ENCODE data around the gene SLC27A2.
"Not testable (repeated sequence)": the region's sequence is repeated elsewhere in the genome, so short reads cannot be mapped to it uniquely, and the experiment has no call there.

The SLC27A2 gene

DNA sequence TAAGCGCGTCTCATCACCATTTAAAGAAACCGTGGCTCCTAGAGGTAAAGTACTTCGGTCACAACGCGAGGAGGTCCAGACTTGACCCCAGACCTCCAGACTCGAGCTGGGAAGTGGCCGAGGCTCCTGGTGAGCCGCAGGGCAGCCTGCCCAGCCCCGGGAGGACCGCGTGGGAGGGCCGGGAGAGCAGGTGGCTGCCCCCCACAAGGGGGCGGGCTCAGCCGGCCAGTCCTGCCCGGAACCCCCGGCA lies at the start of gene SLC27A2:
TSS of gene SLC27A2 (plus strand) at position 228 of the 250 bp plus-strand sequence. CDS start 232 bp downstream, outside the sequence.
- Histone ChIP-seq H3K9me3 (no peaks in the 10 kb centered on the region), H3K36me3 (no peaks in the 10 kb centered on the region), H3K4me3 (peak within 1 kb of the TSS; percentile 37 to 49), H3K4me1 (peaks cover 0 to 15% (median 11%) of the 10 kb centered on the region in 4 donors), H3K27me3 (peaks cover 0 to 27% of the 10 kb centered on the region in 2 donors), H3K27ac (no peak within 1 kb of the TSS)
- TF ChIP-seq, protein P1, sequence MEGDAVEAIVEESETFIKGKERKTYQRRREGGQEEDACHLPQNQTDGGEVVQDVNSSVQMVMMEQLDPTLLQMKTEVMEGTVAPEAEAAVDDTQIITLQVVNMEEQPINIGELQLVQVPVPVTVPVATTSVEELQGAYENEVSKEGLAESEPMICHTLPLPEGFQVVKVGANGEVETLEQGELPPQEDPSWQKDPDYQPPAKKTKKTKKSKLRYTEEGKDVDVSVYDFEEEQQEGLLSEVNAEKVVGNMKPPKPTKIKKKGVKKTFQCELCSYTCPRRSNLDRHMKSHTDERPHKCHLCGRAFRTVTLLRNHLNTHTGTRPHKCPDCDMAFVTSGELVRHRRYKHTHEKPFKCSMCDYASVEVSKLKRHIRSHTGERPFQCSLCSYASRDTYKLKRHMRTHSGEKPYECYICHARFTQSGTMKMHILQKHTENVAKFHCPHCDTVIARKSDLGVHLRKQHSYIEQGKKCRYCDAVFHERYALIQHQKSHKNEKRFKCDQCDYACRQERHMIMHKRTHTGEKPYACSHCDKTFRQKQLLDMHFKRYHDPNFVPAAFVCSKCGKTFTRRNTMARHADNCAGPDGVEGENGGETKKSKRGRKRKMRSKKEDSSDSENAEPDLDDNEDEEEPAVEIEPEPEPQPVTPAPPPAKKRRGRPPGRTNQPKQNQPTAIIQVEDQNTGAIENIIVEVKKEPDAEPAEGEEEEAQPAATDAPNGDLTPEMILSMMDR (IDR thresholded peaks at IDR 0.05): no peak
- intact Hi-C loops (cut with DNase I; ENCODE audit: low total_unique reads): no loop called here
- no peak for DNase-seq

DNA sequence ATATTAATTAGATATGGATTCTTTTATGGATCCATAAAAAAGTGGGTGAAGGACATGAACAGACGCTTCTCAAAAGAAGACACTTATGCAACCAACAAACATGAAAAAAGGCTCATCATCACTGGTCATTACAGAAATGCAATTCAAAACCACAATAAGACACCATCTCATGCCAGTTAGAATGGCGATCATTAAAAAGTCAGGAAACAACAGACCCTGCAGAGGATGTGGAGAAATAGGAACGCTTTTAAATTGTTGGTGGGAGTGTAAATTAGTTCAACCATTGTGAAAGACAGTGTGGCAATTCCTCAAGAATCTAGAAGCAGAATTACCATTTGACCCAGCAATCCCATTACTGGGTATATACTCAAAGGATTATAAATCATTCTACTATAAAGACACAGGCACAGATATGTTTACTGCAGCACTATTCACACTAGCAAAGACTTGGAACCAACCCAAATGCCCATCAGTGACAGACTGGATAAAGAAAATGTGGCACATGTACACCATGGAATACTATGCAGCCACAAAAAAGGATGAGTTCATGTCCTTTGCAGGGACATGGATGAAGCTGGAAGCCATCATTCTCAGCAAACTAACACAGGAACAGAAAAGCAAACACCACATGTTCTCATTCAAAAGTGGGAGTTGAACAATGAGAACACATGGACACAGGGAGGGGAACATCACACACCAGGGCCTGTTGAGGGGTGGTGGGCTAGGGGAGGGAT lies 49.6 kb upstream of the SLC27A2 start:
- H3K27me3 ChIP-seq; H3K9me3 ChIP-seq; H3K27ac ChIP-seq; H3K4me1 ChIP-seq; H3K36me3 ChIP-seq; H3K4me3 ChIP-seq; intact Hi-C loops (cut with DNase I; ENCODE audit: low total_unique reads); DNase-seq: not testable (repeated sequence)

DNA sequence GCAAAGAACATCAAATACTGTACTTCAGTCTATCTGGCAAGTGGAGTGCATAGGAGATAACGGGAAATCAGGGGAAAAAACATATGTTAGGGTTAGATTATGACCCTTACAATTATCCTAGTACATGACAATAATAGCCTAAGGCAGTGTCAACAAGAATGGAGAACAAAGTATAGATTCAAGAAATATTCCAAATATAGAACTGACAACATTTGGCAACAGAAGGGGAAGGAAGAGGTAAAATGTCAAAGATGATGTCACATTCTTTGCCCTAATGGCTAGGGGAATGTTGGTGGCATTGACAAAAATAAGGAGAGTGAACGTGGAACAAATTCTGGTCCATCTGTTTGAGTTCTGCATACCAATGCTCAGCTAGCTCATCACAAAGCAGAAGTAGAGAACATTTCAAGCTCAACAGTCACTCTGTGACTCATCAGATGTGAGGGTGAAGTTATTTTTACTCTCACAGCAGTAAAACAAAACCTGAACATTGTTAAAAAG lies 47.4 kb upstream of the SLC27A2 start:
- no peak for DNase-seq

DNA sequence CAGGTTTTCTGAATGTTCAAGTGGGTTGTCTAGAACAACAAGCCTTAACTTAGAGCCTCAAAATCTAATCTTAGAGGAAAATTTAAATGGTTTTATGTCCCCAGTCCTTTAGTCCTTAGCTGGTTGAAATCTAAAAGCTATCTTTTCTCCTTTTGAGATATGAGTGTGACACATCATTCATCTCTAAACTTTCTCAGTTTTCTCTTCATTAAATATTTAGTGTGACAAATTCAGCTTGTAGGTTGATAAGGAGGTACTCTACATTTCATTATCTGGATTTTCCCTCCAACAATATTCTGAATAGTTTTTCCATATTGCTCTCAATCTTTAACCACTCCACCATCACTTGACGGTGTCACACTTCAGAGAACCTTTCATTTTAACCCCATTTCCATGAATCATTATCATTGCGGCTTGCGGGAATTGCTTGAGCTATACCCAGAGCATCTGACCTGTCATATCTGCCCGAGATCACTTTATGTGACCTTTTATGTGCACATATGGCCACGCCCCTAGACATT lies 46.9 kb upstream of the SLC27A2 start:
- intact Hi-C loops (cut with DNase I; ENCODE audit: low total_unique reads): no loop called here
- Histone ChIP-seq H3K27ac (no peak overlapping the region), H3K36me3 (no peaks in the 10 kb centered on the region), H3K4me3 (no peak overlapping the region), H3K9me3 (no peaks in the 10 kb centered on the region), H3K4me1 (no peaks in the 10 kb centered on the region), H3K27me3 (no peaks in the 10 kb centered on the region)
- no peak for DNase-seq
- TF ChIP-seq, protein P1 (IDR thresholded peaks at IDR 0.05): no peak

More for the DNA sequence above, 47.4 kb upstream of the SLC27A2 start:
- Histone ChIP-seq H3K9me3 (no peaks in the 10 kb centered on the region), H3K4me1 (no peaks in the 10 kb centered on the region), H3K27me3 (no peaks in the 10 kb centered on the region), H3K36me3 (no peaks in the 10 kb centered on the region), H3K4me3 (no peak overlapping the region), H3K27ac (no peak overlapping the region)
- TF ChIP-seq, protein P1 (IDR thresholded peaks at IDR 0.05): no peak
- intact Hi-C loops (cut with DNase I; ENCODE audit: low total_unique reads): no loop called here

DNA sequence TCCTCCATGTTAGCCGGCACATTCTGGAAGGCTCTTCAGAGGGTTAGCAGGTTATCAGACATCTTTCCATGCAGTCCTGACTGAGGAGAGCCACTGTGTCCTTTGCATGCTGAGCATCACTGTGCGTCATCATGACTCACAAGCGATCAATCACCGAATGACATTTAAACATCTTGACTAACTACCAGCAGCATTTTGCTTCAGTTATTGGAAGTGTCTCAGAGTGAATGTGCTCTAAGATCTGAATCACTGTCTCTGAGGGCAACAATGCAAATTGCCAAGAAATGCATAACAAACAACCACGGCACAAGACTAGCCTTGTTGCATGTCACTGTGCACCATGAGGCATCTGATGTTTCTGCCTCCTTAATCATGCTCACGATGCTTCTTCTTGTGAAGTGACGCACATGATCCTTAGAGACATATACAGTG lies 44.6 kb upstream of the SLC27A2 start:
- TF ChIP-seq, protein P1 (IDR thresholded peaks at IDR 0.05): no peak
- Histone ChIP-seq H3K4me3 (no peak overlapping the region), H3K27ac (no peak overlapping the region), H3K27me3 (no peaks in the 10 kb centered on the region), H3K36me3 (no peaks in the 10 kb centered on the region), H3K4me1 (no peaks in the 10 kb centered on the region), H3K9me3 (no peaks in the 10 kb centered on the region)
- no peak for DNase-seq
- intact Hi-C loops (cut with DNase I; ENCODE audit: low total_unique reads): no loop called here

DNA sequence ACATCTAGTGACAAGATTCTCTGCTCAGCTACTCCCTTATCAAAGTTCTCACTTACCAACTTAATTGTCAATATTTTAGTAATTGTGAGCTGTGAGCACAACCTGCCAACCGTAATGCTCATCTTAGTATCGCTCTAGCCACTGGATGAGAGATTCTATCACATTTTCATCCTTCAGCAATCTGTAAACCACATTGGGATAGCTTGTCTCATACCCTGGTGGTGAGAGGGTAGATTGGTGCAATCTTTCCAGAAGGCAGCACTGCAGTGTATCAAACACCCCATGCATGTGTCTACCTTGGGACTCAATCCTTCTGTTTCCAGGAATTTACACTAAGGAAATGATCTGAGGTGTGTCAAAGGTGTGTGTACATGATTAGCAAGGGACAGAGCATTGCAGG lies 44.1 kb upstream of the SLC27A2 start:
- no peaks in the 10 kb centered on the region for H3K36me3 ChIP-seq
- DNase-seq: no peak
- intact Hi-C loops (cut with DNase I; ENCODE audit: low total_unique reads): no loop called here
- H3K27me3 ChIP-seq: no peaks in the 10 kb centered on the region
- H3K4me3 ChIP-seq: no peak overlapping the region
- no peaks in the 10 kb centered on the region for H3K9me3 ChIP-seq
- TF ChIP-seq, protein P1 (IDR thresholded peaks at IDR 0.05): no peak
- no peak overlapping the region for H3K27ac ChIP-seq
- H3K4me1 ChIP-seq: no peaks in the 10 kb centered on the region
